OCI-LY1 (cell line): ENCODE data around the gene TASP1.

ENCODE experiments used
- H2AFZ ChIP-seq: fragments of 200-600 bp; sonication (generic), shearing (Covaris generic); 2 replicates; pipeline ENCODE4 v1.6.0; 2014; ENCODE audit warnings: antibody characterized with exemption, mild to moderate bottlenecking, low read length
- H3F3A ChIP-seq: fragments of 200-600 bp; sonication (generic), shearing (Covaris generic); 2 replicates; pipeline ENCODE4 v1.6.0; 2014; ENCODE audit warnings: mild to moderate bottlenecking, antibody characterized with exemption, low read length, moderate library complexity; ENCODE audit not compliant: insufficient read depth
- H3K27ac ChIP-seq: fragments of 200-600 bp; sonication (generic); 2 replicates; pipeline ENCODE4 v1.5.1; 2014; ENCODE audit warnings: low read length, mixed run types, mild to moderate bottlenecking, low read depth; ENCODE audit not compliant: poor library complexity, severe bottlenecking
- H3K27me3 ChIP-seq: fragments of 200-600 bp; sonication (generic); 2 replicates; pipeline ENCODE4 v1.6.0; 2014; ENCODE audit warnings: antibody characterized with exemption, mild to moderate bottlenecking, low read length, moderate library complexity; ENCODE audit not compliant: insufficient read depth
- H3K36me3 ChIP-seq: fragments of 200-600 bp; sonication (generic); 2 replicates; pipeline ENCODE4 v1.6.1; 2014; ENCODE audit warnings: mild to moderate bottlenecking, antibody characterized with exemption, low read length, moderate library complexity, mixed read lengths; ENCODE audit not compliant: insufficient read depth
- H3K4me1 ChIP-seq: fragments of 200-600 bp; sonication (generic); 2 replicates; pipeline ENCODE4 v1.5.1; 2014; ENCODE audit warnings: mild to moderate bottlenecking, low read length, moderate library complexity; ENCODE audit not compliant: insufficient read depth, severe bottlenecking
- H3K4me2 ChIP-seq: fragments of 200-600 bp; sonication (generic), shearing (Covaris generic); 2 replicates; pipeline ENCODE4 v1.6.1; 2014; ENCODE audit warnings: low read length
- H3K4me3 ChIP-seq: fragments of 200-600 bp; sonication (generic); 2 replicates; pipeline ENCODE4 v1.5.1; 2014; ENCODE audit warnings: low read length, low read depth, mild to moderate bottlenecking, mixed read lengths; ENCODE audit not compliant: poor library complexity, severe bottlenecking
- H3K79me2 ChIP-seq: fragments of 200-600 bp; shearing (Covaris generic); 2 replicates; pipeline ENCODE4 v1.6.1; 2016; ENCODE audit warnings: mixed run types, low read length, mixed read lengths; ENCODE audit not compliant: insufficient read depth
- H3K9ac ChIP-seq: fragments of 200-600 bp; sonication (generic), shearing (Covaris generic); 2 replicates; pipeline ENCODE4 v1.6.1; 2014; ENCODE audit warnings: mild to moderate bottlenecking, low read length, mixed read lengths
- H3K9me2 ChIP-seq: fragments of 200-600 bp; sonication (generic), shearing (Covaris generic); 2 replicates; pipeline ENCODE4 v1.6.1; 2014; ENCODE audit warnings: low read depth, mild to moderate bottlenecking, low read length, mixed read lengths
- H3K9me3 ChIP-seq: fragments of 200-600 bp; shearing (Covaris generic); 2 replicates; pipeline ENCODE4 v1.6.1; 2014; ENCODE audit warnings: low read length, mixed read lengths
- H4K20me1 ChIP-seq: fragments of 200-600 bp; sonication (generic), shearing (Covaris generic); 2 replicates; pipeline ENCODE4 v1.6.0; 2016; ENCODE audit warnings: mild to moderate bottlenecking, low read length; ENCODE audit not compliant: insufficient read depth
- CTCF ChIP-seq: fragments of 200-600 bp; sonication (generic), shearing (Covaris generic); IDR thresholded peaks from 2 replicates; pipeline ENCODE4 v1.5.1; 2017; ENCODE audit warnings: mild to moderate bottlenecking, antibody characterized with exemption, low read length, moderate library complexity, mixed read lengths
- EZH2 ChIP-seq: fragments of 200-600 bp; sonication (generic), shearing (Covaris generic); IDR thresholded peaks from 2 replicates; pipeline ENCODE4 v1.8.0; 2017; ENCODE audit warnings: borderline replicate concordance, mixed run types, mild to moderate bottlenecking, antibody characterized with exemption, low read length, moderate library complexity, mixed read lengths

Gene TASP1

GRCh38 chr20:13545790-13546189 is 92.9 kb downstream of the TASP1 start:
- no peak overlapping the region for H2AFZ ChIP-seq
- H3K4me3 ChIP-seq = no peak overlapping the region
- H3K27me3 ChIP-seq = no peaks in the 10 kb centered on the region
- no peaks in the 10 kb centered on the region for H3K9me2 ChIP-seq
- H3K27ac ChIP-seq = no peak overlapping the region
- no peaks in the 10 kb centered on the region for H3K79me2 ChIP-seq
- H3K4me2 ChIP-seq = no peak overlapping the region
- H4K20me1 ChIP-seq = no peaks in the 10 kb centered on the region
- no peaks in the 10 kb centered on the region for H3F3A ChIP-seq
- no peak for TF ChIP-seq EZH2
- no peak for TF ChIP-seq CTCF
- H3K9me3 ChIP-seq = no peaks in the 10 kb centered on the region
- H3K9ac ChIP-seq = no peak overlapping the region
- no peaks in the 10 kb centered on the region for H3K4me1 ChIP-seq
- H3K36me3 ChIP-seq = no peaks in the 10 kb centered on the region

GRCh38 chr20:13543783-13544182 is 94.9 kb downstream of the TASP1 start:
- no peak overlapping the region for H3K27ac ChIP-seq
- no peaks in the 10 kb centered on the region for H3K27me3 ChIP-seq
- H2AFZ ChIP-seq = no peak overlapping the region
- H3K4me2 ChIP-seq = no peak overlapping the region
- no peak overlapping the region for H3K9ac ChIP-seq
- H3K36me3 ChIP-seq = no peaks in the 10 kb centered on the region
- H3K4me3 ChIP-seq = no peak overlapping the region
- no peaks in the 10 kb centered on the region for H3K9me3 ChIP-seq
- H4K20me1 ChIP-seq = no peaks in the 10 kb centered on the region
- no peaks in the 10 kb centered on the region for H3K9me2 ChIP-seq
- TF ChIP-seq EZH2 (no peak), CTCF (no peak)
- H3K4me1 ChIP-seq = no peaks in the 10 kb centered on the region
- H3F3A ChIP-seq = no peaks in the 10 kb centered on the region
- no peaks in the 10 kb centered on the region for H3K79me2 ChIP-seq

- no peak for TF ChIP-seq EZH2
- TF ChIP-seq CTCF = no peak
- no peak overlapping the region for H2AFZ ChIP-seq
- H3K27me3 ChIP-seq = no peaks in the 10 kb centered on the region
- no peak overlapping the region for H3K9ac ChIP-seq
- H3K4me2 ChIP-seq = no peak overlapping the region
- no peak overlapping the region for H3K27ac ChIP-seq
- no peaks in the 10 kb centered on the region for H3K79me2 ChIP-seq
- no peaks in the 10 kb centered on the region for H4K20me1 ChIP-seq
- no peaks in the 10 kb centered on the region for H3K4me1 ChIP-seq
- no peaks in the 10 kb centered on the region for H3K9me2 ChIP-seq
- no peaks in the 10 kb centered on the region for H3K36me3 ChIP-seq
- no peaks in the 10 kb centered on the region for H3F3A ChIP-seq
- no peak overlapping the region for H3K4me3 ChIP-seq
- no peaks in the 10 kb centered on the region for H3K9me3 ChIP-seq
Observed at GRCh38 chr20:13535627-13536026, 103.1 kb downstream of the TASP1 start.
